Measurements from ENCODE around the gene WWC2.
"Not testable (repeated sequence)": the region's sequence is repeated elsewhere in the genome, so short reads cannot be mapped to it uniquely, and the experiment has no call there.

The WWC2 gene

GRCh38 chr4:183299464-183299863 is 200.4 kb downstream of the WWC2 start:
- DNase-seq (ENCODE audit: low read depth in 2 of 2), result no peak

GRCh38 chr4:183300070-183300469 is 201.0 kb downstream of the WWC2 start:
- no peak for DNase-seq (ENCODE audit: low read depth in 2 of 2)

GRCh38 chr4:183300655-183301054 is 201.6 kb downstream of the WWC2 start:
- DNase-seq (ENCODE audit: low read depth in 2 of 2), result no peak

GRCh38 chr4:183303301-183303700 is 204.2 kb downstream of the WWC2 start:
- no peak for DNase-seq (ENCODE audit: low read depth in 2 of 2)

- DNase-seq (ENCODE audit: low read depth in 2 of 2), result no peak
Observed at GRCh38 chr4:183304067-183304466, 205.0 kb downstream of the WWC2 start.

- DNase-seq (ENCODE audit: low read depth in 2 of 2), result no peak
Observed at GRCh38 chr4:183304538-183304937, 205.5 kb downstream of the WWC2 start.

GRCh38 chr4:183306811-183307210 is 207.8 kb downstream of the WWC2 start:
- DNase-seq (ENCODE audit: low read depth in 2 of 2), result no peak

- DNase-seq (ENCODE audit: low read depth in 2 of 2), result no peak
Observed at GRCh38 chr4:183312841-183313240, 213.8 kb downstream of the WWC2 start.

GRCh38 chr4:183314336-183314735 is 215.3 kb downstream of the WWC2 start:
- no peak for DNase-seq (ENCODE audit: low read depth in 2 of 2)

GRCh38 chr4:183314806-183315205 is 215.7 kb downstream of the WWC2 start:
- DNase-seq (ENCODE audit: low read depth in 2 of 2), result no peak

GRCh38 chr4:183318656-183319055 is 219.6 kb downstream of the WWC2 start:
- DNase-seq (ENCODE audit: low read depth in 2 of 2), result no peak

- no peak for DNase-seq (ENCODE audit: low read depth in 2 of 2)
Observed at GRCh38 chr4:183320211-183321059, 221.4 kb downstream of the WWC2 start, which contains the start of gene CLDN22. TSS of gene CLDN22 (minus strand) at chr4:183320276. CDS start at chr4:183320218, 58 bp downstream.

GRCh38 chr4:183321079-183321478 is 222.0 kb downstream of the WWC2 start:
- DNase-seq (ENCODE audit: low read depth in 2 of 2), result no peak

GRCh38 chr4:183321516-183321915 is 222.5 kb downstream of the WWC2 start:
- no peak for DNase-seq (ENCODE audit: low read depth in 2 of 2)

- no peak for DNase-seq (ENCODE audit: low read depth in 2 of 2)
Observed at GRCh38 chr4:183322326-183322725, 223.3 kb downstream of the WWC2 start, which contains the start of gene CLDN24. TSS of gene CLDN24 (minus strand) at chr4:183322426. CDS start at chr4:183322426, 0 bp downstream.

GRCh38 chr4:183323295-183323694 is 224.2 kb downstream of the WWC2 start:
- DNase-seq (ENCODE audit: low read depth in 2 of 2), result no peak

GRCh38 chr4:183324056-183324455 is 225.0 kb downstream of the WWC2 start:
- not testable (repeated sequence) for DNase-seq (ENCODE audit: low read depth in 2 of 2)

- no peak for DNase-seq (ENCODE audit: low read depth in 2 of 2)
Observed at GRCh38 chr4:183324619-183325018, 225.6 kb downstream of the WWC2 start.

GRCh38 chr4:183326387-183326786 is 227.3 kb downstream of the WWC2 start:
- not testable (repeated sequence) for DNase-seq (ENCODE audit: low read depth in 2 of 2)

GRCh38 chr4:183326853-183327252 is 227.8 kb downstream of the WWC2 start:
- no peak for DNase-seq (ENCODE audit: low read depth in 2 of 2)

- DNase-seq (ENCODE audit: low read depth in 2 of 2), result no peak
Observed at GRCh38 chr4:183327827-183328226, 228.8 kb downstream of the WWC2 start.

GRCh38 chr4:183328832-183329231 is 229.8 kb downstream of the WWC2 start:
- no peak for DNase-seq (ENCODE audit: low read depth in 2 of 2)

GRCh38 chr4:183329244-183329643 is 230.2 kb downstream of the WWC2 start:
- DNase-seq (ENCODE audit: low read depth in 2 of 2), result no peak
